Activated naive CD4-positive, alpha-beta T cell treated with anti-CD3 and anti-CD28 coated beads, Interleukin-2, amount 50 U/mL, for 24 hours (primary cell): ENCODE measurements around the gene COX15.

ENCODE experiments used
- H3K27ac Mint-ChIP-seq: one replicate; pipeline ENCODE4 v1.8.0; 2021; ENCODE audit warnings: mild to moderate bottlenecking, mixed read lengths
- H3K27me3 Mint-ChIP-seq: one replicate; pipeline ENCODE4 v1.8.0; 2021; ENCODE audit warnings: mixed read lengths
- H3K36me3 Mint-ChIP-seq: one replicate; pipeline ENCODE4 v1.8.0; 2021; ENCODE audit warnings: mixed read lengths
- H3K4me1 Mint-ChIP-seq: one replicate; pipeline ENCODE4 v1.8.0; 2021; ENCODE audit warnings: mixed read lengths
- H3K4me3 Mint-ChIP-seq: one replicate; pipeline ENCODE4 v1.8.0; 2021; ENCODE audit warnings: mild to moderate bottlenecking, mixed read lengths
- H3K9me3 Mint-ChIP-seq: one replicate; pipeline ENCODE4 v1.8.0; 2021; ENCODE audit warnings: mixed read lengths

COX15 gene

GRCh38 chr10:99732033-99732842 lies at the start of gene COX15, which contains the start of gene CUTC:
Gene COX15, minus strand, starts transcription at chr10:99732127. Its CDS starts 78 bp downstream, at chr10:99732049.
Gene CUTC, plus strand, starts transcription at chr10:99732234. Its CDS starts 115 bp downstream, at chr10:99732349.
- no peaks in the 10 kb centered on the region for H3K27me3 Mint-ChIP-seq
- peak within 1 kb of the TSS; percentile 100 for H3K4me3 Mint-ChIP-seq
- peak within 1 kb of the TSS; percentile 99 for H3K27ac Mint-ChIP-seq
- H3K9me3 Mint-ChIP-seq, result no peaks in the 10 kb centered on the region
- H3K36me3 Mint-ChIP-seq, result peaks cover 16% of the 10 kb centered on the region
- H3K4me1 Mint-ChIP-seq, result peaks cover 38% of the 10 kb centered on the region

GRCh38 chr10:99779335-99779734 lies 47.4 kb upstream of the COX15 start:
- no peak overlapping the region for H3K27ac Mint-ChIP-seq

GRCh38 chr10:99777918-99778714 lies 46.2 kb upstream of the COX15 start:
- H3K9me3 Mint-ChIP-seq, result peaks cover 5% of the 10 kb centered on the region
- H3K4me3 Mint-ChIP-seq, result no peak overlapping the region
- peaks cover 5% of the 10 kb centered on the region for H3K36me3 Mint-ChIP-seq
- peaks cover 7% of the 10 kb centered on the region for H3K4me1 Mint-ChIP-seq
- H3K27ac Mint-ChIP-seq, result no peak overlapping the region
- H3K27me3 Mint-ChIP-seq, result peaks cover 2% of the 10 kb centered on the region

More at GRCh38 chr10:99779335-99779734, 47.4 kb upstream of the COX15 start:
- Mint-ChIP-seq H3K9me3 (peaks cover 5% of the 10 kb centered on the region), H3K36me3 (peaks cover 5% of the 10 kb centered on the region), H3K27me3 (peaks cover 2% of the 10 kb centered on the region), H3K4me1 (peaks cover 7% of the 10 kb centered on the region), H3K4me3 (no peak overlapping the region)

GRCh38 chr10:99775850-99776249 lies 43.9 kb upstream of the COX15 start:
- Mint-ChIP-seq H3K27me3 (peaks cover 2% of the 10 kb centered on the region), H3K27ac (no peak overlapping the region), H3K36me3 (peaks cover 5% of the 10 kb centered on the region), H3K9me3 (peaks cover 5% of the 10 kb centered on the region), H3K4me1 (peaks cover 7% of the 10 kb centered on the region), H3K4me3 (no peak overlapping the region)

- Mint-ChIP-seq H3K36me3 (peaks cover 2% of the 10 kb centered on the region), H3K27ac (no peak overlapping the region), H3K27me3 (no peaks in the 10 kb centered on the region), H3K4me1 (no peaks in the 10 kb centered on the region), H3K9me3 (no peaks in the 10 kb centered on the region), H3K4me3 (no peak overlapping the region)
Observed at GRCh38 chr10:99770408-99771045, 38.6 kb upstream of the COX15 start.

- H3K9me3 Mint-ChIP-seq, result no peaks in the 10 kb centered on the region
- no peak overlapping the region for H3K27ac Mint-ChIP-seq
- H3K4me1 Mint-ChIP-seq, result no peaks in the 10 kb centered on the region
- peaks cover 2% of the 10 kb centered on the region for H3K36me3 Mint-ChIP-seq
- H3K27me3 Mint-ChIP-seq, result no peaks in the 10 kb centered on the region
- no peak overlapping the region for H3K4me3 Mint-ChIP-seq
Observed at GRCh38 chr10:99769706-99770105, 37.8 kb upstream of the COX15 start.

- Mint-ChIP-seq H3K27ac (no peak overlapping the region), H3K36me3 (peaks cover 3% of the 10 kb centered on the region), H3K4me3 (no peak overlapping the region), H3K27me3 (no peaks in the 10 kb centered on the region), H3K9me3 (peaks cover under 1% of the 10 kb centered on the region), H3K4me1 (no peaks in the 10 kb centered on the region)
Observed at GRCh38 chr10:99768556-99768955, 36.6 kb upstream of the COX15 start.

GRCh38 chr10:99767901-99768300 lies 36.0 kb upstream of the COX15 start:
- Mint-ChIP-seq H3K36me3 (peaks cover 6% of the 10 kb centered on the region), H3K4me1 (no peaks in the 10 kb centered on the region), H3K9me3 (peaks cover 4% of the 10 kb centered on the region), H3K27me3 (no peaks in the 10 kb centered on the region), H3K4me3 (no peak overlapping the region), H3K27ac (no peak overlapping the region)

GRCh38 chr10:99766302-99766681 lies 34.4 kb upstream of the COX15 start:
- H3K9me3 Mint-ChIP-seq, result peaks cover 9% of the 10 kb centered on the region
- no peaks in the 10 kb centered on the region for H3K4me1 Mint-ChIP-seq
- H3K27ac Mint-ChIP-seq, result no peak overlapping the region
- peaks cover 15% of the 10 kb centered on the region for H3K36me3 Mint-ChIP-seq
- H3K27me3 Mint-ChIP-seq, result no peaks in the 10 kb centered on the region
- H3K4me3 Mint-ChIP-seq, result no peak overlapping the region

GRCh38 chr10:99765672-99766301 lies 33.9 kb upstream of the COX15 start:
- Mint-ChIP-seq H3K9me3 (peaks cover 9% of the 10 kb centered on the region), H3K27me3 (no peaks in the 10 kb centered on the region), H3K27ac (no peak overlapping the region), H3K4me1 (no peaks in the 10 kb centered on the region), H3K36me3 (peaks cover 18% of the 10 kb centered on the region), H3K4me3 (no peak overlapping the region)

- no peak overlapping the region for H3K27ac Mint-ChIP-seq
- no peaks in the 10 kb centered on the region for H3K4me1 Mint-ChIP-seq
- no peak overlapping the region for H3K4me3 Mint-ChIP-seq
- no peaks in the 10 kb centered on the region for H3K27me3 Mint-ChIP-seq
- peaks cover 51% of the 10 kb centered on the region for H3K36me3 Mint-ChIP-seq
- peaks cover 9% of the 10 kb centered on the region for H3K9me3 Mint-ChIP-seq
Observed at GRCh38 chr10:99761365-99761764, 29.4 kb upstream of the COX15 start.

- Mint-ChIP-seq H3K27ac (no peak overlapping the region), H3K9me3 (peaks cover 9% of the 10 kb centered on the region), H3K4me1 (no peaks in the 10 kb centered on the region), H3K27me3 (no peaks in the 10 kb centered on the region), H3K36me3 (peaks cover 59% of the 10 kb centered on the region), H3K4me3 (no peak overlapping the region)
Observed at GRCh38 chr10:99760321-99760720, 28.4 kb upstream of the COX15 start.

- no peak overlapping the region for H3K27ac Mint-ChIP-seq
- H3K27me3 Mint-ChIP-seq, result no peaks in the 10 kb centered on the region
- peaks cover 7% of the 10 kb centered on the region for H3K9me3 Mint-ChIP-seq
- no peaks in the 10 kb centered on the region for H3K4me1 Mint-ChIP-seq
- H3K36me3 Mint-ChIP-seq, result peaks cover 59% of the 10 kb centered on the region
- H3K4me3 Mint-ChIP-seq, result no peak overlapping the region
Observed at GRCh38 chr10:99758211-99758891, 26.4 kb upstream of the COX15 start.

- no peaks in the 10 kb centered on the region for H3K9me3 Mint-ChIP-seq
- H3K36me3 Mint-ChIP-seq, result peaks cover 51% of the 10 kb centered on the region
- H3K4me1 Mint-ChIP-seq, result no peaks in the 10 kb centered on the region
- H3K4me3 Mint-ChIP-seq, result no peak overlapping the region
- no peak overlapping the region for H3K27ac Mint-ChIP-seq
- H3K27me3 Mint-ChIP-seq, result no peaks in the 10 kb centered on the region
Observed at GRCh38 chr10:99756159-99756558, 24.2 kb upstream of the COX15 start.

- Mint-ChIP-seq H3K27ac (no peak overlapping the region), H3K4me3 (no peak overlapping the region), H3K27me3 (no peaks in the 10 kb centered on the region), H3K36me3 (peaks cover 49% of the 10 kb centered on the region), H3K4me1 (peaks cover 2% of the 10 kb centered on the region), H3K9me3 (no peaks in the 10 kb centered on the region)
Observed at GRCh38 chr10:99754670-99755069, 22.7 kb upstream of the COX15 start.
